ENCODE data around the gene HSPG2.
A peak's percentile ranks its signal among the peaks of the same experiment; 100 is the strongest.
"Not testable (repeated sequence)": the region's sequence is repeated elsewhere in the genome, so short reads cannot be mapped to it uniquely, and the experiment has no call there.

HSPG2 gene

DNA sequence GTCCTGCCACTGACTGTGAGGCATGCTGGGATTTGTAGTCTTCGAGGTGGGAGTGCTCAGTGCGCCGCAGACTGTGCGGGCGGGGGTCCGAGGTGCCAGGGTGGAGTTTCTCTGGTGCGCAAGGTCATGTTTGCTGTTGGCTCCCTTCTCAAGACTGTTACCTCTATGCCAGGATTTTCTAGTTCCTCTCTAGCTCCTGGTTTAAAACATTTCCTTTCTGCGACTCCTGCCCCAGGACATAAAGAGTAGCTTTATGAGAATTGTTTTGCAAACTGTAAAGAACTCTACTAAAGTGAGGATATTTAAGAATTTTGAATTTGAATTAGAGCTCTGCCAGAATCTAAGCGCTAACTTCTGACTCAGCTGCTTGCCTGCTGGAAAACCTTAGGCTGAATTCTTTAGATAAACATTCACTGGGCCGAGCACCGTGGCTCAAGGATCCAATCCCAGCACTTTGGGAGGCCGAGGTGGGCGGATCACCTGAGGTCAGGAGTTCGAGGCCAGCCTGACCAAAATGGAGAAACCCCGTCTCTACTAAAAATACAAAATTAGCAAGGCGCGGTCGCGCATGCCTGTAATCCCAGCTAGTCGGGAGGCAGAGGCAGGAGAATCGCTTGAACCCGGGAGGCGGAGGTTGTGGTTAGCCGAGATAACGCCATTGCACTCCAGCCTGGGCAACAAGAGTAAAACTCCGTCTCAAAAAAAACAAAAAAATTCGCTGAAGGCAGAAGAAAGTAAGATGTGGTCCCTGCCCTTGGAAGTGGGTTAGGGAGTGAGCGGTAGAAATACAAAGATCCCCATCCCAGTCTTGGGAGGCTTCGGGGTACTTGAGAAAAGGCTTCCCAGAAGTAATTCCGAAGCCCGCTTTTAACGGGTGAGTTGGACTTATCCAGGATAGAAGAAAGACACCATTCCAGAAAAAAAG, 153.2 kb downstream of the HSPG2 start:
- no peak for DNase-seq (ENCODE audit: low spot score)

DNA sequence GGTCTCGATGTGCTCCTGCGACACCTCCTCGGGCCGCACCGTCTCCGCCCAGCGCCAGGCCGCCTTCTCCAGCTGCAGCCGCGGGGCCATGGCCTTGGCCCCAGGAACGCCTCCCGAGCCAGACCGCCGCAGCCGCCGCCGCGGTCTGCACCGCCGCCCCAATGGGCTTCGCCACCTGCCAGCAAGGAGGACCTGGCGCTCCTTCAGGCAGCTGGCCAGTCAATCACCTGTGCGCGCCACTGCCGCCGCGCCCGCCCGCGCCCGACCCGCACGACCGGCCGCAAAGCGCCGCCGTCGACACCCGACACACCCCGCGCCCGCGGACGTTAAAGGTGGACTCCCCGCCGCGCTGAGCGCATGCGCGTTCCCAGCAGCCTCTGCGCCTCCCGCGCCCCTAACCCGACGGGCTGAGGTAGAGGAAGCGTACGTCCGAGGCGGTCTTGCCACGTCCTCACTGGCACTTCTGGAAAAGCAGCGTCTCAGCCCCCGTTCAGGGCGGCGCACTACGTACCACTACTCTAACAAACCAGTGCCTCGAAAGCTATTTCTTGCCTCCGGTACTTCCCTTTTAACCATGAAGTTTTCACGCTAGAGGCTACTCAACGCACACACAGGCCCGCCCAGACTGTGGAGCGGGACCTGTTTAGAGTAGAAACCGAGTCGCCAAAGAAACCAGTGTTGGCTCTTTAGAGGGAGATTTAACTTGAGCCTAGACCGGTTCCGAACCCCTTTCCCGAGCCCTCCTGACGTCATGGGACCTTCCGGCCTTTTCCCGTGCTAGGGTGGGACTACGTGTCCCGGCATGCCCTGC, 154.0 kb downstream of the HSPG2 start, which contains the start of gene USP48:
USP48 (minus strand) TSS at position 282 of the 811 bp plus-strand sequence; CDS start at position 90, 192 bp downstream.
- DNase-seq (ENCODE audit: low spot score) = peak; percentile 91

DNA sequence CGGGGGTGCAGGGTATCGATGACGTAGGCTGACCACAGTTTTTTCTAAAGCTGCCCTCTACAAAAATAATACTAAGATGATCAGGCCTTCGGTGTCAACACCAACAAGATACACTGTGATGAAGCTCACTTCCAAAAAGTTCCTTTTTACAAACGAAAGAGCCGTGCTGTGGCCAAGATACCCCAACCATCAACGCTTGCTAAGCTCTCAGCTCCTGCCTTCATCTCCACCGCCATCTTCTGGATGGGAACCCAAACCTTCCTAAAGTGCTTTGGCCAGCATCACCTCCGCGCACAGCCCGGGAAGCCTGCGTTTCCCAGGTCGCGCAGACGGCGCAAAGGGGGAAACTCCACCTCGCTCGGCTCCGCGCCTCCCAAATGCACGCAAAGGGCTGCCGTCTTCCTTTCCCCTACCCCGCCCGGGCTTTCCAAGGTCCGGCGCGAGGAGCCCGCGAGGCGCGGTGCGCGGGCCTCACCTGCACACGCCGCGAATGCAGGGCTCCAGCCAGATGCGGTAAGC, 154.7 kb downstream of the HSPG2 start:
- peak; percentile 51 for DNase-seq (ENCODE audit: low spot score)

DNA sequence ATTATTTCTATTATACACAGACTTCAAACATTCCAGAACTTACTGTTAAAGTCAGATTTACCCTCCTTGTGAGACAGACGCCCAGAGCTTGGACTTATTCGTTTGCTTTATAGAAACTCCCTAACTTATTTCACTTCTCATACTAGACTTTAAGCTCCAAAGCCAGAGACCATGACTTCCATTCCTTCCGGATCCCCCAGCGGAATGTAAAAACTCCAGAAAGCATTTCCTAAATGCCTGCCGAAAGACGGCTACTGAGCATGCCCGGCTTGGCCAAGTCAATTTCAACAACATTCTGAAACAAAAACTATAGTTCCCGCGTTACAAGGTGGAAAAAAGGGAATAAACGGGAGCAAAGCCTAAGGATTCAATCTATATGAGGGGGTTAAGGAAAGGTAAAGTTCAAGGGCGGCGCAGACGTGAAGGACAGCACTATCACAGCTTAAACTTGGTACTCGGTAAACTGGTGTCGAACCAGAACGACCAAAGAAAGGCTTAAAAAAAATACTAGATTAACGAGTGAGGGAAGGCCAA, 155.2 kb downstream of the HSPG2 start:
- DNase-seq (ENCODE audit: low spot score) = peak; percentile 55

DNA sequence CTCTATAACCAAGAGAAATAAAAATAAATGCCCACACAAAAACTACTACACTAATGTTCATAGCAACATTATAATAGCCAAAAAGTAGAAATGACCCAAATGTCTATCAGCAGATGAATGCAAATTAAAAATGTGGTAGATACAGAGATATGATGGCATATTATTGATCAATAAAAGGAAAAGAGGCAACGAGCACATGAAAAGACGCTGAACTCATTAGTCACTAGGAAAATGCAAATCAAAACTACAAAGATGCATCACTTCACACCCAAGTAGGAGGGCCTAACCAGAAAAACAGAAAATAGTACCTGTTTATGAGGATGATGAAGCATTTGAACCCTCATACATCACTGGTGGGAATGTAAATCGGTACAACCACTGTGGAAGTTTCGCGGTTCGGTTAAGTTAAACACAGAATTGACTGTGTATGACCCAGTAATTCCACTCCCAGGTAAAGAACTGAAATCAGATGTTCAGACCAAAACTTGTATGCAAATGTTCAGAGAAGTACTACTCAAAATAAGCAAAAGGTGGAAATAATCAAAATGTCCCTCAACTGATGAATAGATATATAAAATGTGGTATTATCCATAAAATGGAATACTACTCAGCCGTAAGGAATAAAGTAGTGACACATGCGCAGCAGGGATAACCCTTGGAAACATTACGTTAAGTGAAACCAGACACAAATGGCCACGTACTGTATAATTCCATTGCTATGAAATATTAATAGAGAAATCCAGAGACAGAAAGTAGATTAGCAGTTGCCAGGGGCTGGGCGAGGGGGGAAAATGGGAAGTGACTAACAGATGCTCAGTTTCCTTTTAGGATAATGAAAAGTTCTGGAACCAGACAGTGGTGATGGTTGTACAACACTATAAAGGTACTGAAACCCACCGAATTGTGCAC, 157.2 kb downstream of the HSPG2 start:
- DNase-seq (ENCODE audit: low spot score) = peak; percentile 67

DNA sequence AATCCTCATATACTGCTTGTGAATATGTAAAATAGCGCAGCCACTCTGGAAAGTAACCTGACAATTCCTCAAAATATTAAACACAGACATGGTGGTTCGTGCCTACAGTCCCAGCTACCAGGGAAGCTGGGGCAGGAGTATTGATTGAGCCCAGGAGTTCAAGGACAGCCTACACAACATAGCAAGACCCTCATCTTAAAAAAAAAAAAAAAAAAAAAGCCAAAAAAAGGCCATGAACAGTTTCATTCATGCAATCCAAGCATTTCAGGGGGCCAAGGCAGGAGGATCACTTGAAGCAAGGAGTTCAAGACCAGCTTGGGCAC, 158.7 kb downstream of the HSPG2 start:
- no peak for DNase-seq (ENCODE audit: low spot score)

DNA sequence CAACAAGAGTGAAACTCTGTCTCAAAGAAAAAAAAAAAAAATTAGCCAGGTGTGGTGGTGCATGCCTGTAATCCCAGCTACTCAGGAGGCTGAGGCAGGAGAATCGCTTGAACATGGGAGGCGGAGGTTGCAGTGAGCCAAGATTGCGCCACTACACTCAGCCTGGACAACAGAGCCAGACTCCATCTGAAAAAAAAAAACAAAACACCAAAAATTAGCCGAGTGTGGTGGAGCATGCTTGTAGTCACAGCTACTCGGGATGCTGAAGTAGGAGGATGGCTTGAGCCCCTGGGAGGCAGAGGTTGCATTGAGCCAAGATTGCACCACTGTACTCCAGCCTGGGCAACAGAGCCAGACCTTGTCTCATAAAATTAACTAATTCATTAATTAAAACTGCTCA, 160.2 kb downstream of the HSPG2 start:
- not testable (repeated sequence) for DNase-seq (ENCODE audit: low spot score)

DNA sequence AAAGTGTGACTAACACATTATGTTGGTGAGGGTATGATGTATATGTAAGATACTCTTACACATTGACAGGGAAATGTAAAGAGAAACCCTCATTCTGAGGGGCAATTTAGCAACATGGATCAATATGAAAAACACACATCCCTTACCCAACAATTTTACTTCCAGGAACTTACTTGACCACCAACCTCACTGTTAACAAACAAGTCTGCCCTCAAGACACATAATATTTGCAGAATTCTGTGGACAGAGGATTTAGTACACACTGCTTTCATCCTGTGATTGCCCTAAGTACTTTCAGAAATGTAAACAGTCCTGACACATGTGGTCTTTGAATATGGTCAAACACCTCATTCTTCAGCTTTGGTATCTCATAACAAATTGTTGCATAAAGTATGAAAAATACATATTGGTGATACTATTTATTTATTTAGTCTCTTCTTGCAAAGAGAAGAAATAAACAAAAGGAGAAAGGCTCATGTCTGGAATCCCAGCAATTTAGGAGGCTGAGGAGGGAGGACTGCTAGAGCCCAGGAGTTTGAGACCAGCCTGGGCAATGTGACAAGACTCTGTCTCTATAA, 161.0 kb downstream of the HSPG2 start:
- no peak for DNase-seq (ENCODE audit: low spot score)

DNA sequence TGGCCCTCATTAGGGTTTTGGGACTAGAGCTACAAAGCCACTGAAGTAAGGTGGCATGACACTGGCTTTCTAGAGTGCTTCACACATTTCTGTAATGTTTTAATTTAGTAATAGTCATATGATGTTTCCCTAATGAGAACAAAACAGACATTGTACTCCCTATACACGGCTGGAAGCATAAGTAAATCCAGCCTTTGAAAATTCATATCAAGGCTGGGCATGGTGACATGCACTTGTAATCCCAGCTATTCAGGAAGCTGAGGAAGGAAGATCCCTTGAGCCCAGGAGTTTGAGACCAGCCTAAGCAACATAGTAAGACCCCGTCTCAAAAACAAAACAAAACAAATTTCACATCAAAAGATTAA, 161.6 kb downstream of the HSPG2 start:
- no peak for DNase-seq (ENCODE audit: low spot score)

DNA sequence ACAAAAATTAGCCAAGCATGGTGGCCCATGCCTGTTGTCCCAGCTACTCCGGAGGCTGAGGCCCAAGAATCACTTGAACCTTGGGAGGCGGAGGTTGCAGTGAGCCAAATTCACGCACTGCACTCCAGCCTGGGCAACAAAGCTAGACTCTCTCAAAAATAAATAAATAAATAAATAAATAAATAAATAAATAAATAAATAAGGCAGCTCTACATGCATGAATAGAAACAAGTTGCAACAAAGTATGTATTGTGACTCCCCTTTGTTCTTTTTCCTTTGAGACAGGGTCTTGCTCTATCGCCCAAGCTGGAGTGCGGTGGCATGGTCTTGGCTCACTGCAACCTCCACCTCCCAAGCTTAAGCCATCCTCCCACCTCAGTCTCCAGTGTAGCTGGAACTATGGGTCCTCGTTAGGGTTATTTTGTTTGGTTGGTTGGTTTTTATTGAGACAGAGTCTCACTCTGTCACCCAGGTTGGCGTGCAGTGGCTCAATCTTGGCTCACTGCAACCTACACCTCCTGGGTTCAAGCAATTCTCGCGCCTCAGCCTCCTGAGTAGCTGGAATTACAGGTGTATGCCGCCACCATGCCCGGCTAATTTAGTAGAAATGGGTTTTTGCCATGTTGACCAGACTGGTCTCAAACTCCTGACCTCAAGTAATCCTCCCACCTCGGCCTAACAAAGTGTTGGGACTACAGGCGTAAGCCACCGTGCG, 162.1 kb downstream of the HSPG2 start:
- no peak for DNase-seq (ENCODE audit: low spot score)

DNA sequence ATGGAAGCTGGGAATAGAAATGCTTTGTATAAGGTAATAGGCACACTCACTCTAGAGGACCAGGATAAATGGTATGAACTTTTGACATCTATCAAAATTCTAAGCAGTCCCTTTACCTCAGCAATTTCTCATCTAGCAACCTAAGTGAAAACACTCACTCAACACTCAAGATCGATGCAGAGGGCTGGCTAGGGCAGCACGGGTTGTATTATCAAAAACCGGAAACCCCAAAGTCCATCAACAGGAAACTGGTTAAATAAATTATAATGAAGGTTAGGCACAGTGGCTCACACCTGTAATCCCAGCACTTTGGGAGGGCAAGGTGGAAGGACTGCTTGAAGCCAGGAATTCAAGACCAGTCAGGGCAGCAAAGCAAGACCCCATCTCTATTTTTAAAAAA, 163.5 kb downstream of the HSPG2 start:
- no peak for DNase-seq (ENCODE audit: low spot score)

All from kidney capillary endothelial cell (primary cell).